ENCODE results near the gene DENND1A. TPM values are rescaled to one million over a fixed set of nuclear protein-coding genes. Genes with fewer than 3 reads are reported as not detected.

DENND1A gene
- total RNA-seq, 1 donor from 2014 or later: 18.5 TPM

- intact Hi-C loops (cut with micrococcal nuclease): no loop called here
- no peaks in the 10 kb centered on the region for H3K4me1 Mint-ChIP-seq (ENCODE audit: low read depth)
- H3K27ac Mint-ChIP-seq: no peak overlapping the region
- peaks cover 2% of the 10 kb centered on the region for H3K36me3 Mint-ChIP-seq (ENCODE audit: low read depth)
- no peak for DNase-seq (ENCODE audit: low spot score)
- H3K4me3 Mint-ChIP-seq: no peak overlapping the region
- peaks cover 5% of the 10 kb centered on the region for H3K9me3 Mint-ChIP-seq
- peaks cover 8% of the 10 kb centered on the region for H3K27me3 Mint-ChIP-seq (ENCODE audit: insufficient read depth)
These were observed 273.4 kb downstream of the DENND1A start for GRCh38 chr9:123656565-123656964.

GRCh38 chr9:123655681-123656423 lies 274.1 kb downstream of the DENND1A start:
- no peak for DNase-seq (ENCODE audit: low spot score)
- Mint-ChIP-seq H3K4me3 (no peak overlapping the region), H3K27me3 (ENCODE audit: insufficient read depth) (peaks cover 7% of the 10 kb centered on the region), H3K9me3 (no peaks in the 10 kb centered on the region), H3K36me3 (ENCODE audit: low read depth) (peaks cover 6% of the 10 kb centered on the region), H3K27ac (no peak overlapping the region), H3K4me1 (ENCODE audit: low read depth) (no peaks in the 10 kb centered on the region)
- intact Hi-C loops (cut with micrococcal nuclease): no loop called here

- Mint-ChIP-seq H3K4me3 (no peak overlapping the region), H3K27ac (no peak overlapping the region)
These were observed 274.8 kb downstream of the DENND1A start for GRCh38 chr9:123654994-123655637.

GRCh38 chr9:123654218-123654993 lies 275.5 kb downstream of the DENND1A start:
- peaks cover 6% of the 10 kb centered on the region for H3K36me3 Mint-ChIP-seq (ENCODE audit: low read depth)
- intact Hi-C loops (cut with micrococcal nuclease): no loop called here
- peaks cover 7% of the 10 kb centered on the region for H3K4me1 Mint-ChIP-seq (ENCODE audit: low read depth)
- H3K27me3 Mint-ChIP-seq (ENCODE audit: insufficient read depth): peaks cover 3% of the 10 kb centered on the region
- no peak overlapping the region for H3K4me3 Mint-ChIP-seq
- DNase-seq (ENCODE audit: low spot score): no peak
- H3K9me3 Mint-ChIP-seq: no peaks in the 10 kb centered on the region
- H3K27ac Mint-ChIP-seq: no peak overlapping the region

More at GRCh38 chr9:123654994-123655637, 274.8 kb downstream of the DENND1A start:
- Mint-ChIP-seq H3K9me3 (no peaks in the 10 kb centered on the region), H3K36me3 (ENCODE audit: low read depth) (peaks cover 6% of the 10 kb centered on the region), H3K4me1 (ENCODE audit: low read depth) (peaks cover 1% of the 10 kb centered on the region), H3K27me3 (ENCODE audit: insufficient read depth) (peaks cover 3% of the 10 kb centered on the region)
- DNase-seq (ENCODE audit: low spot score): no peak
- intact Hi-C loops (cut with micrococcal nuclease): no loop called here

GRCh38 chr9:123652416-123652815 lies 277.5 kb downstream of the DENND1A start:
- H3K27ac Mint-ChIP-seq: no peak overlapping the region
- peaks cover 3% of the 10 kb centered on the region for H3K36me3 Mint-ChIP-seq (ENCODE audit: low read depth)
- peaks cover 5% of the 10 kb centered on the region for H3K27me3 Mint-ChIP-seq (ENCODE audit: insufficient read depth)
- intact Hi-C loops (cut with micrococcal nuclease): no loop called here
- DNase-seq (ENCODE audit: low spot score): no peak
- no peak overlapping the region for H3K4me3 Mint-ChIP-seq
- H3K4me1 Mint-ChIP-seq (ENCODE audit: low read depth): peaks cover 7% of the 10 kb centered on the region
- H3K9me3 Mint-ChIP-seq: no peaks in the 10 kb centered on the region

GRCh38 chr9:123651871-123652270 lies 278.1 kb downstream of the DENND1A start:
- intact Hi-C loops (cut with micrococcal nuclease): no loop called here
- Mint-ChIP-seq H3K9me3 (no peaks in the 10 kb centered on the region), H3K4me3 (no peak overlapping the region), H3K36me3 (ENCODE audit: low read depth) (peaks cover 3% of the 10 kb centered on the region), H3K27me3 (ENCODE audit: insufficient read depth) (peaks cover 6% of the 10 kb centered on the region), H3K27ac (no peak overlapping the region), H3K4me1 (ENCODE audit: low read depth) (peaks cover 7% of the 10 kb centered on the region)
- no peak for DNase-seq (ENCODE audit: low spot score)

- peaks cover 5% of the 10 kb centered on the region for H3K27me3 Mint-ChIP-seq (ENCODE audit: insufficient read depth)
- DNase-seq (ENCODE audit: low spot score): no peak
- H3K4me1 Mint-ChIP-seq (ENCODE audit: low read depth): peaks cover 7% of the 10 kb centered on the region
- no peak overlapping the region for H3K27ac Mint-ChIP-seq
- peaks cover 3% of the 10 kb centered on the region for H3K36me3 Mint-ChIP-seq (ENCODE audit: low read depth)
- intact Hi-C loops (cut with micrococcal nuclease): no loop called here
- no peak overlapping the region for H3K4me3 Mint-ChIP-seq
- no peaks in the 10 kb centered on the region for H3K9me3 Mint-ChIP-seq
These were observed 278.7 kb downstream of the DENND1A start for GRCh38 chr9:123651273-123651672.

- H3K27me3 Mint-ChIP-seq (ENCODE audit: insufficient read depth): peaks cover 5% of the 10 kb centered on the region
- intact Hi-C loops (cut with micrococcal nuclease): no loop called here
- no peak overlapping the region for H3K27ac Mint-ChIP-seq
- DNase-seq (ENCODE audit: low spot score): no peak
- H3K4me3 Mint-ChIP-seq: no peak overlapping the region
- H3K4me1 Mint-ChIP-seq (ENCODE audit: low read depth): peaks cover 7% of the 10 kb centered on the region
- H3K9me3 Mint-ChIP-seq: no peaks in the 10 kb centered on the region
- H3K36me3 Mint-ChIP-seq (ENCODE audit: low read depth): peaks cover 3% of the 10 kb centered on the region
These were observed 280.0 kb downstream of the DENND1A start for GRCh38 chr9:123649909-123650308.

GRCh38 chr9:123647145-123647544 lies 282.8 kb downstream of the DENND1A start:
- Mint-ChIP-seq H3K27ac (no peak overlapping the region), H3K27me3 (ENCODE audit: insufficient read depth) (peaks cover 9% of the 10 kb centered on the region), H3K36me3 (ENCODE audit: low read depth) (peaks cover 5% of the 10 kb centered on the region), H3K4me3 (no peak overlapping the region), H3K9me3 (no peaks in the 10 kb centered on the region), H3K4me1 (ENCODE audit: low read depth) (peaks cover 7% of the 10 kb centered on the region)
- intact Hi-C loops (cut with micrococcal nuclease): no loop called here
- DNase-seq (ENCODE audit: low spot score): no peak

GRCh38 chr9:123645762-123646161 lies 284.2 kb downstream of the DENND1A start:
- no peak for DNase-seq (ENCODE audit: low spot score)
- H3K9me3 Mint-ChIP-seq: no peaks in the 10 kb centered on the region
- intact Hi-C loops (cut with micrococcal nuclease): no loop called here
- H3K4me3 Mint-ChIP-seq: no peak overlapping the region
- no peak overlapping the region for H3K27ac Mint-ChIP-seq
- H3K4me1 Mint-ChIP-seq (ENCODE audit: low read depth): peaks cover 17% of the 10 kb centered on the region
- H3K36me3 Mint-ChIP-seq (ENCODE audit: low read depth): peaks cover 1% of the 10 kb centered on the region
- peaks cover 14% of the 10 kb centered on the region for H3K27me3 Mint-ChIP-seq (ENCODE audit: insufficient read depth)

GRCh38 chr9:123645126-123645525 lies 284.8 kb downstream of the DENND1A start:
- peaks cover 21% of the 10 kb centered on the region for H3K27me3 Mint-ChIP-seq (ENCODE audit: insufficient read depth)
- DNase-seq (ENCODE audit: low spot score): no peak
- intact Hi-C loops (cut with micrococcal nuclease): no loop called here
- H3K4me1 Mint-ChIP-seq (ENCODE audit: low read depth): peaks cover 22% of the 10 kb centered on the region
- H3K36me3 Mint-ChIP-seq (ENCODE audit: low read depth): peaks cover 1% of the 10 kb centered on the region
- no peaks in the 10 kb centered on the region for H3K9me3 Mint-ChIP-seq
- H3K27ac Mint-ChIP-seq: no peak overlapping the region
- H3K4me3 Mint-ChIP-seq: no peak overlapping the region

- Mint-ChIP-seq H3K27ac (no peak overlapping the region), H3K4me1 (ENCODE audit: low read depth) (peaks cover 22% of the 10 kb centered on the region), H3K9me3 (no peaks in the 10 kb centered on the region), H3K4me3 (no peak overlapping the region), H3K36me3 (ENCODE audit: low read depth) (peaks cover 1% of the 10 kb centered on the region), H3K27me3 (ENCODE audit: insufficient read depth) (peaks cover 23% of the 10 kb centered on the region)
- intact Hi-C loops (cut with micrococcal nuclease): loop anchor here (5.0 kb wide), 1 partner anchor 81 kb away; no protein-coding TSS in a partner anchor
- no peak for DNase-seq (ENCODE audit: low spot score)
These were observed 286.4 kb downstream of the DENND1A start for GRCh38 chr9:123643518-123643917.

Measured in activated T-helper 1 cell treated with anti-CD3 and anti-CD28 coated beads, Interleukin-12 subunit alpha, Interleukin-12 subunit beta, Interleukin-2, Interleukin-4 antibody, amounts not matched to agents 30 ng/mL and 10 ng/mL and 1 ng/mL, durations not matched to agents 14 hours and 24 hours and 36 hours (primary cell).